Activated naive CD4-positive, alpha-beta T cell treated with anti-CD3 and anti-CD28 coated beads, Interleukin-2, amount 50 U/mL, for 72 hours (primary cell): ENCODE data around the gene BSDC1. TPM values are rescaled to one million over a fixed set of nuclear protein-coding genes. Genes with fewer than 3 reads are reported as not detected.

Experiments
- ATAC-seq, 2 donors: fragments of 150-1000 bp; cut with Tn5 transposase; 2 replicates each; pipeline ENCODE4 v1.10.0; 2021; ENCODE audit warnings: mild to moderate bottlenecking in 2 of 2, moderate library complexity in 2 of 2
- DNase-seq, 2 donors: peaks; one replicate each; pipeline ENCODE4 v3.0.0; 2021 to 2022; ENCODE audit warnings: low spot score in 2 of 2
- H3K27ac Mint-ChIP-seq, 2 donors: one replicate each; pipeline ENCODE4 v1.8.0; 2022; ENCODE audit warnings: mild to moderate bottlenecking in 2 of 2, mixed read lengths in 2 of 2
- H3K36me3 Mint-ChIP-seq, 2 donors: one replicate each; pipeline ENCODE4 v1.8.0; 2022; ENCODE audit warnings: mixed read lengths in 2 of 2
- H3K9me3 Mint-ChIP-seq, 2 donors: one replicate each; pipeline ENCODE4 v1.8.0; 2022; ENCODE audit warnings: mixed read lengths in 2 of 2
- total RNA-seq, 2 donors: library from RNA; stranded (reverse); gene quantifications; one replicate each; pipeline ENCODE4 v1.2.3, GENCODE V29; 2022

The BSDC1 gene
- total RNA-seq, 2 donors from 2014 or later = 41.8 to 53.0 TPM

GRCh38 chr1:32335790-32336590 lies 58.3 kb downstream of the BSDC1 start, which contains the start of gene MARCKSL1:
Gene MARCKSL1, minus strand, starts transcription at chr1:32336233. Its CDS starts 200 bp downstream, at chr1:32336033.
- Mint-ChIP-seq H3K9me3 (no peaks in the 10 kb centered on the region), H3K27ac (peak within 1 kb of the TSS; percentile 55 to 97), H3K36me3 (no peaks in the 10 kb centered on the region)
- ATAC-seq (peak; percentile 38 to 65), DNase-seq (peak; percentile 74 to 94)

GRCh38 chr1:32335535-32335789 lies 58.8 kb downstream of the BSDC1 start:
- peak; percentile 2 to 18 for ATAC-seq
- no peak for DNase-seq
- no peaks in the 10 kb centered on the region for H3K36me3 Mint-ChIP-seq
- H3K9me3 Mint-ChIP-seq = no peaks in the 10 kb centered on the region
- no peak overlapping the region for H3K27ac Mint-ChIP-seq

GRCh38 chr1:32334864-32335534 lies 59.2 kb downstream of the BSDC1 start:
- ATAC-seq (peak; percentile 28 to 43), DNase-seq (peak in 1 of 2 donors; percentile 68)
- Mint-ChIP-seq H3K36me3 (no peaks in the 10 kb centered on the region), H3K9me3 (no peaks in the 10 kb centered on the region), H3K27ac (peak overlapping the region; percentile 55 to 97)

GRCh38 chr1:32334274-32334861 lies 59.9 kb downstream of the BSDC1 start:
- Mint-ChIP-seq H3K9me3 (no peaks in the 10 kb centered on the region), H3K27ac (peak overlapping the region; percentile 55 to 97), H3K36me3 (peaks cover 0 to 6% of the 10 kb centered on the region in 2 donors)
- DNase-seq (no peak), ATAC-seq (peak in 1 of 2 donors; percentile 6)

- Mint-ChIP-seq H3K36me3 (peaks cover 0 to 12% of the 10 kb centered on the region in 2 donors), H3K9me3 (no peaks in the 10 kb centered on the region), H3K27ac (peak overlapping the region; percentile 27 to 77)
- ATAC-seq (no peak), DNase-seq (no peak)
These were observed 60.8 kb downstream of the BSDC1 start for GRCh38 chr1:32333251-32333963.

- DNase-seq (no peak), ATAC-seq (no peak)
- H3K9me3 Mint-ChIP-seq = no peaks in the 10 kb centered on the region
- peaks cover 0 to 16% of the 10 kb centered on the region in 2 donors for H3K36me3 Mint-ChIP-seq
- peak overlapping the region in 1 of 2 donors; percentile 82 for H3K27ac Mint-ChIP-seq
These were observed 61.8 kb downstream of the BSDC1 start for GRCh38 chr1:32332290-32333079.

GRCh38 chr1:32331549-32331948 lies 62.7 kb downstream of the BSDC1 start:
- peaks cover 4 to 16% of the 10 kb centered on the region in 2 donors for H3K36me3 Mint-ChIP-seq
- H3K9me3 Mint-ChIP-seq = no peaks in the 10 kb centered on the region
- H3K27ac Mint-ChIP-seq = peak overlapping the region; percentile 47 to 69
- no peak for DNase-seq
- no peak for ATAC-seq

GRCh38 chr1:32330558-32331151 lies 63.6 kb downstream of the BSDC1 start:
- DNase-seq (no peak), ATAC-seq (no peak)
- peaks cover 4 to 16% of the 10 kb centered on the region in 2 donors for H3K36me3 Mint-ChIP-seq
- H3K27ac Mint-ChIP-seq = peak overlapping the region in 1 of 2 donors; percentile 47
- no peaks in the 10 kb centered on the region for H3K9me3 Mint-ChIP-seq

- H3K9me3 Mint-ChIP-seq = no peaks in the 10 kb centered on the region
- peak overlapping the region; percentile 9 to 85 for H3K27ac Mint-ChIP-seq
- ATAC-seq (peak in 1 of 2 donors; percentile 52), DNase-seq (no peak)
- peaks cover 4 to 16% of the 10 kb centered on the region in 2 donors for H3K36me3 Mint-ChIP-seq
These were observed 64.2 kb downstream of the BSDC1 start for GRCh38 chr1:32329931-32330466.

- ATAC-seq (no peak), DNase-seq (no peak)
- Mint-ChIP-seq H3K27ac (no peak overlapping the region), H3K9me3 (no peaks in the 10 kb centered on the region), H3K36me3 (peaks cover 4 to 16% of the 10 kb centered on the region in 2 donors)
These were observed 67.0 kb downstream of the BSDC1 start for GRCh38 chr1:32327204-32327603.

GRCh38 chr1:32321712-32322291 lies 72.4 kb downstream of the BSDC1 start:
- H3K36me3 Mint-ChIP-seq = peaks cover 0 to 17% of the 10 kb centered on the region in 2 donors

GRCh38 chr1:32318127-32318869 lies 75.9 kb downstream of the BSDC1 start:
- Mint-ChIP-seq H3K27ac (peak overlapping the region in 1 of 2 donors; percentile 55), H3K36me3 (peaks cover 0 to 26% of the 10 kb centered on the region in 2 donors), H3K9me3 (no peaks in the 10 kb centered on the region)
- DNase-seq (no peak), ATAC-seq (no peak)

More at GRCh38 chr1:32321712-32322291, 72.4 kb downstream of the BSDC1 start:
- Mint-ChIP-seq H3K27ac (peak overlapping the region; percentile 61 to 78), H3K9me3 (no peaks in the 10 kb centered on the region)
- peak; percentile 48 to 49 for ATAC-seq
- no peak for DNase-seq

- Mint-ChIP-seq H3K36me3 (peaks cover 0 to 27% of the 10 kb centered on the region in 2 donors), H3K27ac (peak overlapping the region in 1 of 2 donors; percentile 12), H3K9me3 (no peaks in the 10 kb centered on the region)
- ATAC-seq (no peak), DNase-seq (no peak)
These were observed 77.4 kb downstream of the BSDC1 start for GRCh38 chr1:32316903-32317277.
